K562 (cell line): Measurements from ENCODE around the gene CARD8. TPM values are rescaled to one million over a fixed set of nuclear protein-coding genes. Genes with fewer than 3 reads are reported as not detected.

Experiments
- AFF4 ChIP-seq: sonication (generic); formaldehyde crosslinking; IDR thresholded peaks from 2 replicates; pipeline ENCODE4 v1.8.0; 2023; ENCODE audit warnings: mild to moderate bottlenecking, missing genetic modification reagents
- CBFB ChIP-seq: sonication (generic); formaldehyde crosslinking; IDR thresholded peaks from 2 replicates; pipeline ENCODE4 v1.4.0; 2020; ENCODE audit warnings: mild to moderate bottlenecking, missing genetic modification reagents
- POLR2A ChIP-seq: fragments of 450-650 bp; conservative IDR thresholded peaks from 2 replicates; pipeline ENCODE4 v1.6.1; 2016
- RBBP5 ChIP-seq: fragments of 200-600 bp; sonication (generic); IDR thresholded peaks from 2 replicates; pipeline ENCODE4 v1.6.1; 2012; ENCODE audit warnings: borderline replicate concordance, mild to moderate bottlenecking, low read length, control low read depth, inconsistent platforms; ENCODE audit not compliant: insufficient read depth, poor library complexity, severe bottlenecking
- SP2 ChIP-seq: IDR thresholded peaks from 2 replicates; pipeline ENCODE4 v1.6.1; 2011; ENCODE audit warnings: mild to moderate bottlenecking, low read depth, low read length, moderate library complexity; ENCODE audit not compliant: poor library complexity, severe bottlenecking; ENCODE audit errors: extremely low read depth
- ZC3H11A ChIP-seq: IDR thresholded peaks from 2 replicates; pipeline ENCODE4 v1.6.1; 2012; ENCODE audit warnings: low read depth, low read length, improper control_type of control experiment
- ZC3H8 ChIP-seq: fragments of 450-650 bp; IDR thresholded peaks from 2 replicates; pipeline ENCODE4 v1.6.1; 2017
- ZKSCAN3 ChIP-seq: fragments of 250-450 bp; sonication (Bioruptor Pico); IDR thresholded peaks from 2 replicates; pipeline ENCODE4 v1.4.0; 2020
- ZNF146 ChIP-seq: IDR thresholded peaks from one replicate; pipeline ENCODE4 v1.6.1; 2018; ENCODE audit warnings: missing compliant biosample characterization; ENCODE audit not compliant: unreplicated experiment
- ZNF282 ChIP-seq: sonication (generic); formaldehyde crosslinking; IDR thresholded peaks from 2 replicates; pipeline ENCODE4 v1.8.1; 2023; ENCODE audit warnings: missing genetic modification reagents
- ZNF655 ChIP-seq: fragments of 250-450 bp; sonication (Bioruptor Pico); IDR thresholded peaks from 2 replicates; pipeline ENCODE4 v1.5.0; 2021
- ZNF766 ChIP-seq: fragments of 200-800 bp; sonication (Bioruptor generic); conservative IDR thresholded peaks from 2 replicates; pipeline ENCODE4 v1.6.1; 2016; ENCODE audit warnings: missing genetic modification characterization, missing compliant biosample characterization
- polyA plus RNA-seq, 8 experiments: library from polyadenylated mRNA; depleted of rRNA in 4 of 8; stranded (reverse) in 5 of 8; unstranded in 3 of 8; fragments of >200 nt; fragmentation: Nextera tagmentation in 2 of 8; fragmentation: Illumina TruSeq in 1 of 8; extraction: Ambion mirVana in 2 of 8; extraction: Trizol in 1 of 8; gene quantifications; 2 replicates each; pipeline versions ENCODE4 v1.2.1 to v1.2.3, GENCODE V29; 2011 to 2014; ENCODE audit warnings: inconsistent platforms in 1 of 8, missing spikeins in 1 of 8
- total RNA-seq, 7 experiments: library from RNA; depleted of rRNA in 6 of 7; stranded (reverse); fragments of >200 nt in 6 of 7; fragmentation: Illumina TruSeq in 2 of 7; extraction: Trizol in 2 of 7; gene quantifications; 2 replicates each; pipeline versions ENCODE4 v1.2.1 to v1.2.3, GENCODE V29; 2011 to 2021; ENCODE audit warnings: low replicate concordance in 1 of 7
- TF ChIP-seq, protein P1 (sequence below): fragments of 450-650 bp; IDR thresholded peaks from 2 replicates; pipeline ENCODE4 v1.6.1; 2018; ENCODE audit not compliant: partially characterized antibody
- TF ChIP-seq, protein P2 (sequence below), 2 experiments: fragments of 450-650 bp in 1 of 2; IDR thresholded peaks; 2 replicates each; pipeline ENCODE4 v1.6.1; 2011 to 2017; ENCODE audit warnings: low read depth in 2 of 2, antibody characterized with exemption in 1 of 2, borderline replicate concordance in 1 of 2, low read length in 1 of 2, mild to moderate bottlenecking in 1 of 2, mixed read lengths in 1 of 2; ENCODE audit not compliant: control insufficient read depth in 1 of 2

CARD8 gene
- total and polyA plus RNA-seq, 9 of the 15 experiments (the other 6 are each of a cell fraction or from before 2014, with no cell fraction given) = 11.5 to 26.4 (median 20.8) TPM

DNA sequence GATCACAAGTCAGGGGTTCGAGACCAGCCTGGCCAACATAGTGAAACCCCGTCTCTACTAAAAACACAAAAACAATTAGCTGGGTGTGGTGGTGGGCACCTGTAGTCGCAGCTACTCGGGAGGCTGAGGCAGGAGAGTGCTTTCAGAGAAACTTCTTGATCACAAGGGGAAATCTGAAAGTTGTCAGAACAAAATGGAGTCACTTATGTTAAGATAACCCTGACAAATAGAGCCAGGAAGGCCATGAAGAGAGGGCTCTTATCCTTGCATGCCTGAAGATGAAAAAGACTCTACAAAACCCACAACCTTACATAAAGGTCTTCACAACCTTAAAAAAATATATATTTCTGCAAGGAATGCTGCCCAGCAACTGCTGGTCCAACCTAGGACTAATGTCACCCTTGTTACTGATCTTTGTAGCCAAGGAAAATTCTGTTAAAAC lies 1.2 kb downstream of the CARD8 start (continued):
- TF ChIP-seq, protein P1, sequence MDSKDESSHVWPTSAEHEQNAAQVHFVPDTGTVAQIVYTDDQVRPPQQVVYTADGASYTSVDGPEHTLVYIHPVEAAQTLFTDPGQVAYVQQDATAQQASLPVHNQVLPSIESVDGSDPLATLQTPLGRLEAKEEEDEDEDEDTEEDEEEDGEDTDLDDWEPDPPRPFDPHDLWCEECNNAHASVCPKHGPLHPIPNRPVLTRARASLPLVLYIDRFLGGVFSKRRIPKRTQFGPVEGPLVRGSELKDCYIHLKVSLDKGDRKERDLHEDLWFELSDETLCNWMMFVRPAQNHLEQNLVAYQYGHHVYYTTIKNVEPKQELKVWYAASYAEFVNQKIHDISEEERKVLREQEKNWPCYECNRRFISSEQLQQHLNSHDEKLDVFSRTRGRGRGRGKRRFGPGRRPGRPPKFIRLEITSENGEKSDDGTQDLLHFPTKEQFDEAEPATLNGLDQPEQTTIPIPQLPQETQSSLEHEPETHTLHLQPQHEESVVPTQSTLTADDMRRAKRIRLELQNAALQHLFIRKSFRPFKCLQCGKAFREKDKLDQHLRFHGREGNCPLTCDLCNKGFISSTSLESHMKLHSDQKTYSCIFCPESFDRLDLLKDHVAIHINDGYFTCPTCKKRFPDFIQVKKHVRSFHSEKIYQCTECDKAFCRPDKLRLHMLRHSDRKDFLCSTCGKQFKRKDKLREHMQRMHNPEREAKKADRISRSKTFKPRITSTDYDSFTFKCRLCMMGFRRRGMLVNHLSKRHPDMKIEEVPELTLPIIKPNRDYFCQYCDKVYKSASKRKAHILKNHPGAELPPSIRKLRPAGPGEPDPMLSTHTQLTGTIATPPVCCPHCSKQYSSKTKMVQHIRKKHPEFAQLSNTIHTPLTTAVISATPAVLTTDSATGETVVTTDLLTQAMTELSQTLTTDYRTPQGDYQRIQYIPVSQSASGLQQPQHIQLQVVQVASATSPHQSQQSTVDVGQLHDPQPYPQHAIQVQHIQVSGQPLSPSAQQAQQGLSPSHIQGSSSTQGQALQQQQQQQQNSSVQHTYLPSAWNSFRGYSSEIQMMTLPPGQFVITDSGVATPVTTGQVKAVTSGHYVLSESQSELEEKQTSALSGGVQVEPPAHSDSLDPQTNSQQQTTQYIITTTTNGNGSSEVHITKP = no peak
- TF ChIP-seq ZC3H8 (no peak), ZNF766 (peak; percentile 95), CBFB (CRISPR knock-in tag) (no peak), AFF4 (CRISPR knock-in tag) (no peak), ZKSCAN3 (CRISPR knock-in tag) (peak; percentile 69; the same call in 1 of the 2 replicates), ZNF146 (CRISPR knock-in tag) (no peak), POLR2A (no peak), RBBP5 (no peak), ZC3H11A (no peak), SP2 (no peak), ZNF655 (CRISPR knock-in tag) (no peak), ZNF282 (no peak)
- TF ChIP-seq, protein P2, sequence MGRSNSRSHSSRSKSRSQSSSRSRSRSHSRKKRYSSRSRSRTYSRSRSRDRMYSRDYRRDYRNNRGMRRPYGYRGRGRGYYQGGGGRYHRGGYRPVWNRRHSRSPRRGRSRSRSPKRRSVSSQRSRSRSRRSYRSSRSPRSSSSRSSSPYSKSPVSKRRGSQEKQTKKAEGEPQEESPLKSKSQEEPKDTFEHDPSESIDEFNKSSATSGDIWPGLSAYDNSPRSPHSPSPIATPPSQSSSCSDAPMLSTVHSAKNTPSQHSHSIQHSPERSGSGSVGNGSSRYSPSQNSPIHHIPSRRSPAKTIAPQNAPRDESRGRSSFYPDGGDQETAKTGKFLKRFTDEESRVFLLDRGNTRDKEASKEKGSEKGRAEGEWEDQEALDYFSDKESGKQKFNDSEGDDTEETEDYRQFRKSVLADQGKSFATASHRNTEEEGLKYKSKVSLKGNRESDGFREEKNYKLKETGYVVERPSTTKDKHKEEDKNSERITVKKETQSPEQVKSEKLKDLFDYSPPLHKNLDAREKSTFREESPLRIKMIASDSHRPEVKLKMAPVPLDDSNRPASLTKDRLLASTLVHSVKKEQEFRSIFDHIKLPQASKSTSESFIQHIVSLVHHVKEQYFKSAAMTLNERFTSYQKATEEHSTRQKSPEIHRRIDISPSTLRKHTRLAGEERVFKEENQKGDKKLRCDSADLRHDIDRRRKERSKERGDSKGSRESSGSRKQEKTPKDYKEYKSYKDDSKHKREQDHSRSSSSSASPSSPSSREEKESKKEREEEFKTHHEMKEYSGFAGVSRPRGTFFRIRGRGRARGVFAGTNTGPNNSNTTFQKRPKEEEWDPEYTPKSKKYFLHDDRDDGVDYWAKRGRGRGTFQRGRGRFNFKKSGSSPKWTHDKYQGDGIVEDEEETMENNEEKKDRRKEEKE (IDR thresholded peaks at IDR 0.05; ENCODE audit: borderline replicate concordance in 1 of 2, control insufficient read depth in 1 of 2, low read depth in 2 of 2, low read length in 1 of 2) = no peak
